A172 (cell line): ENCODE results near the gene TPM2. TPM values are rescaled to one million over a fixed set of nuclear protein-coding genes. Genes with fewer than 3 reads are reported as not detected.

Experiments used
- DNase-seq: peaks from one replicate; pipeline ENCODE4 v3.0.0-alpha.2; 2015; ENCODE audit warnings: low spot score
- total RNA-seq: library from RNA; depleted of rRNA; stranded (reverse); fragments of >200 nt; shearing (Covaris generic); gene quantifications from 2 replicates; pipeline ENCODE4 v1.2.3, GENCODE V29; 2014

TPM2 gene
- total RNA-seq, 1 experiment from 2014 or later = 447 TPM

DNA sequence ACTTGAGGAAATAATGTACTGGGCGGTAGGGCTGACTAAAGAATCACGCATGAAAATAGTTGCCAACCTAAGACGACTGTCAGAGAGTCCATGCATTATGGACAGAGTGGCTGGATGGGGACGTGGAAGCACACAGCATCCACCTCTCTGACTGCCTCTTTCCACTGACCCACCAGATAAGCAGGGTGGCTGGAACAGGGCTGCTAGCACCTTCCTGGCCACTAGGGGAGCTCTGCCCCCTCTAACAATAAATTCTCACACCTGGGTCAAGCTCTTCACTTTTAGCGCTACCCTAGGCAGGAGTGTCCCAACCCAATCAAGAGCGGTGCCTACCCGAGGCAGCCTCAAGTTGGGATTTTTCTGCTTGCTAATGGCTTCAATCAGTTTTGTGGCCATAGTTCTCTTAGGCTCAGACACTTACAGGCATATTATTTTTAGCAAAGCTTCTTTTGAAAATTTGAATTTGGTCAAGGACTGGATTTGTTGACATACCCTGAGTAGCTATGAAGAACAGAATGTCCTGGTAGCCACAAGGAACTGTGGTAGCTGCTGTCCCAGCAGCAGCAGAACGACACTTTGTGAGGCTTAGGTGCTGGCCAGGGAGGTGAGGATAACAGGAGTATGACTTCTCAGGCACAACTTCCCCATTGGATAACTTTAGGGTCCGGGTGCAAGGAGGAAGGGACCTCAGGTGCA lies 6.9 kb upstream of the TPM2 start:
- DNase-seq = peak; percentile 46

DNA sequence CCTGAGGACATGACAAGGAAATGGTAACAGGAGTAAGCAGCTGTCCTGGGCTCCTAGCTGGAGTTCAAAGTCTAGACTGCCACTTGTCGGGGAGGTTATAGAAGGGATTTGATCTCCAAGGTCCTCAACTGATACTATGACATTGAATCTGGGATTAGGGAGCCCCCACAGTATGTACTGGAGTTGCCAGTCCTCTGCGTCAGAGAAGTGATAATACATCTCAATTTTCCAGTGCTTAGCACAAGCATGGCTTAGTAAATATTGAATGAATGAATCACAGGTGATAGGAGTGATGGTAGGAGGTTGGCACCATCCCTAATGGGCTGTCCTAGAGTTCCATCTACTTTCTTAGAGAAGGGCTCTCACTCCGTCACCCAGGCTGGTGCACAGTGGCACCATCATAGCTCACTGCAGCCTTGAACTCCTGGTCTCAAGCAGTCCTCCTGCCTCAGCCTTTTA lies 6.2 kb upstream of the TPM2 start:
- no peak for DNase-seq

DNA sequence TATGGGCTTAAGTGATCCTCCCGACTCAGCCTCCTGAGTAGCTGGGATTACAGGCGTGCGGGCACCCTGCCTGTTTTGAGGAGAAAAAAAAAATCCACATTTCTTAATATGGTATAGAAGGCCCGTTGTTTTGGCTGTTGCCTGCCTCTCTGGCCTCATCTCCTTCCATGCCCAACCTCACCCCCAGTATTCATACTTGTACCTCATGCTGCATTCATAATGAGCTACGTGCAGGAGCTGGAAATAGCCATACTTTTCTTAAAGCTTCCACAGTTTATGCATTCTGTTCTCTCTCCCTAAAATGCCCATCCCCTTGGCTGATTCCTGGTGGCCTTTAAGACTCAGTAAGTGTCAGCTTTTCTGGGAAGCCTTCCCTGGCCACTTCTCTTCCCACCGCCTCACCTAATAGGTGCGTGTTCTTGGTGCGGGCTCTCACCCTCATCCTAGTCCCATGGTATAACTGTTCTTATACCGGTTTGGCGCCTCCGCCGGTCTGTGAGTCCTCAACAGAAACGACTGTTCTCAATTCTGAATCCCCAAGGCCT lies 2.1 kb upstream of the TPM2 start:
- no peak for DNase-seq

DNA sequence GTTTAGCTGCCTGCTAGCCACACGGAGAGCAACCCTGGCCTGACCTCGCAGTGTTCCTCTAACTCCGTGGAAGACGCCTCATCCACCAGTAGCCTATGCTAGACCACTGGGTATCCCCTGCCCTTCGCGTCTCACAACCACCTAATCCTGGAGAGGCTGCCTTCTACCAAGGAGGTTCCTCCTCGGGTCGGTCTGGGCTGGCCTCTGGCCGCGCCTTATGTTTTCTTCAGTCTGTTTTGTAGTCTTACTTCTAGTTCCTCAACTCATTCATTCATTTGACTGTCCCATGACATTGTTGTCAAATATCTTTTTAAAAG lies 1.6 kb upstream of the TPM2 start:
- DNase-seq = no peak

DNA sequence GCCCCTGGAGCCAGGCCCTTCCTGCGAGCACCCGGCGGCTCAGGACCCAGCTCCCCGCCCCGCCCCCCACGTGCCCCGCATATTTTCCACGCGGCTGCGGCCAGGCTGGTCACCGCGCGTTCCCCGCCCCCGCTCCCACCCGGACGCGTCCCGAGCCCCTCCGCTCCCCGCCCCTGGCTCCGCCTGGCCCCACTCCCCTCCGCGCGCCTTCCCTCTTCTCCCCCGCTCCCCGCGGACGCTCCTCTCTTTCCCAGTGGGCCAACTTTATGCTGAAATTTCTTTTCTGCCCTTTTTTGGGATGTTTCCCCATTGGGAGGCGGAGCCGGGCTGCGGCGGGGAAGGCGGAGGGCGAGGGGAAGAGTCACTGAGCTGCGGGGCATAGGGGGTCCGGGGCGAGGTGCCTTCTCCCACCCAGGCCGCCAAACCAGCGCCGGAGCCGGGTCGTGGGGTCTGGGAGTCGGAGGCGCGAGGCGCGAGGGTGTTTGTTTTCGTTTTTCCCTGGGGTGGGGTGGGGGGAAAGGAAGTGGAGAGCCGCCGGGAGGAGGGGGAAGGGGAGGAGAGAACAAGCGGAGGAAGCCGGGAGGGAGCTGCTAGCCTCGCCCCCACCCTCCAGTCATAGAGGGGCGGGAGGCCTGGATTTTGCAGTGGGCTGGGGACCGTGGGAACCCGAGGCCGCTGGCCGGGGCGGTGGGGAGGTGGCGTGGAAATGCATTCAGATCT lies 1.0 kb upstream of the TPM2 start:
- DNase-seq = peak; percentile 61

DNA sequence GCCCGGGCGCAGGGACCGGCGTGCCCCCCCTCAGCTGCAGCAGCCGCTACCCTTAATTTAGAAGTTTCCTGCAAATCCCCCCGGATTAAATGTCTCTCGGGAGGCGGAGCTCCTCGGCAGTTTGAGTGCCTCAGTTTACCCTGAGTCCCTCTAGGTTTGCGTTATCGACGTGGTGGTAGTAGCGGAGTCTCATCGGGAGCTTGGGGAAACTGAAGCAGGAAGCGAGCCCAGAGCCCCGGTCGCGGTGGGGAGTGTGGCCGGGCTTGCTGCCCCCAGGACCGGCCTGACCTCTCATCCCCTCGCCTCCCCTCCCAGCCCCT lies 529 bp upstream of the TPM2 start:
- DNase-seq = no peak

DNA sequence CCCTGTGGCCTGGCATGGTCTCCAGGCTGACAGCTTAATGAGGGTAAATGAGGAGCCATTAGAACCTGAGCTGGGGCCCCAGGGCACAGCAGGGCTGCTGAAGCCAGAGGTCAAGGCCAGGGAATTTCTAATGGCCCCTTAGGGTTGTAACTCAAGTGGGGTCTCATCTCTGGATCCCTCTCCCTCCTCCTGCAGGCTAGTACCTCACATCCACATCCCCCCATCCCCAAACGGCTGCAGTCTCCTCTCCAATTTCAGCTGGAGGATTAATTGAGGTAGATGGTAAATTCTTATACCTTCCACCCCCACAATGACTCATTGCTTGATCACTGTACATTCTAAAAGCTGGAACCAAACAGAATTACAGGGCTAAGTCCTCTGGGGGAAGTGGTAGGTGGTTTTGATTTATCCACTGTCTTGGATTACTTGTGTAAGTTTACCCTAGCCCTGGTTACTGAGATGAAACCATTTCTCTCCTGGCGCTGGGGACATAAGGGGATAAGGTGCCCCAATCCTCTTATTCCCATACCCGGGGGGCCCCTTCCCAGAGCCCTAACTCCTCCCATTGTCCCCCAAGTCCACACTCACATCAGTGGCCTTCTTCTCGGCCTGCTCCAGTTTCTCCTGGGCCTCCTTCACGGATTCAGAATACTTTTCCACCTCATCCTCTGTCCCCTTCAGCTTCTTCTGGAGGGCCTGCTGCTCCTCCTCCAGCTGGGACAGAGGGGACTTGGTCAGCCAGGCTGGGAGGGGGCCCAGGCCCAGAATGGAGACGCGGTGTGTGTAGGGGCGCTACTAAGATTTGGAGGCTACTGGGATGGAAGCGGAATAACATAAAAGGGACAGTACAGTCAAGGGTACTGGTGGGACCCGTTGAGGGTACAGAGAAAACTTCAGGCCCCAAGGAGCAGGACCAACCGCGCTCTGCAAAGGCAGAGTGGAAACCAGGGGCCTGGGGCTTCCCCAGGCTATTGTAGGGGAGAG lies 875 bp downstream of the TPM2 start:
- peak; percentile 85 for DNase-seq

DNA sequence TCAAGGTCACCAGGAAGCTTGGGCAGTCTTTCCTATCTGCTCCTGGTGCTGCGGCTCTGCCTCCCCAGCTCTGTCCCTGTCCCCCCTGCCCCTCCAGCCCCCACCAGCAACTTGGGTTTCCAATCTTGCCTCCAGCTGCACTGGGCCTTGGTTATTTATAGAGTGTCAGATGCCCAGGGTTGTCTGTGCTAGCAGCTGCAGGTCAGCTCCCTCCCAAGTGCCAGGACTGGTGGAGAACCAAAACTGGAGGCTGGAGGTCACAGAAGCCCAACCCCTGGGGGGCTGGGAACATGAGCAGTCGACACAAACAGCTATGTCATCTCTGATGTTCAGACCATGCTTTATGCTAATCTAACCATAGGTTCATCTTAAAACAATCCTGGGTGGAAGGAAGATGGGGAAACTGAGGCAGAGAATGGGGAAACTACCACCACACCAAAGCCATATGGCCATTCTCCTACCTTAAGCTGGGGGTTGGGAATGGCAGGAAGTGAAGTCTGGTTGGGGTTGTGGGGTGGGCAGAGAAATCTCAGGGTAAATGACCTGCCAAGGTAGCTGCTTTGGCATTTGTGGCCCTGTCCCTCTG lies 1.7 kb downstream of the TPM2 start:
- no peak for DNase-seq

DNA sequence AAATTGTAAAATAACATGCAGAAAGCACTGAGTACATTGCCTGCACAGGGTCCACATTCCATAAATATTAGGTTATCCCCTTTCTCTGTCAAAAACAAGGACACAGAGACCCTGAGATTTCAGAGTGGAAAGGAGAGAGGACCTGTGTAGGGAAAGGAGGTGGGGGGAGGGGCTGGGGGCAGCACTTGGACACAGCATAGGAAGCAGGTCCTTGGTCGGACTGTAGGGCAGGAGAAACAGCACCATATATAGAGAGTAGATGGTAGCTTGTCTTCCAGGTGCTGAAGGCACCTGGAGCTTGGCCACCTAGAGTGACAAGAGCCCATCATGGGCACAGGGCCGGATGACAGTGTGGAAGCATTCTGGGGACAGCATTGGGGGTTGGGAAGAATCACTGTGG lies 2.4 kb downstream of the TPM2 start:
- DNase-seq = no peak

DNA sequence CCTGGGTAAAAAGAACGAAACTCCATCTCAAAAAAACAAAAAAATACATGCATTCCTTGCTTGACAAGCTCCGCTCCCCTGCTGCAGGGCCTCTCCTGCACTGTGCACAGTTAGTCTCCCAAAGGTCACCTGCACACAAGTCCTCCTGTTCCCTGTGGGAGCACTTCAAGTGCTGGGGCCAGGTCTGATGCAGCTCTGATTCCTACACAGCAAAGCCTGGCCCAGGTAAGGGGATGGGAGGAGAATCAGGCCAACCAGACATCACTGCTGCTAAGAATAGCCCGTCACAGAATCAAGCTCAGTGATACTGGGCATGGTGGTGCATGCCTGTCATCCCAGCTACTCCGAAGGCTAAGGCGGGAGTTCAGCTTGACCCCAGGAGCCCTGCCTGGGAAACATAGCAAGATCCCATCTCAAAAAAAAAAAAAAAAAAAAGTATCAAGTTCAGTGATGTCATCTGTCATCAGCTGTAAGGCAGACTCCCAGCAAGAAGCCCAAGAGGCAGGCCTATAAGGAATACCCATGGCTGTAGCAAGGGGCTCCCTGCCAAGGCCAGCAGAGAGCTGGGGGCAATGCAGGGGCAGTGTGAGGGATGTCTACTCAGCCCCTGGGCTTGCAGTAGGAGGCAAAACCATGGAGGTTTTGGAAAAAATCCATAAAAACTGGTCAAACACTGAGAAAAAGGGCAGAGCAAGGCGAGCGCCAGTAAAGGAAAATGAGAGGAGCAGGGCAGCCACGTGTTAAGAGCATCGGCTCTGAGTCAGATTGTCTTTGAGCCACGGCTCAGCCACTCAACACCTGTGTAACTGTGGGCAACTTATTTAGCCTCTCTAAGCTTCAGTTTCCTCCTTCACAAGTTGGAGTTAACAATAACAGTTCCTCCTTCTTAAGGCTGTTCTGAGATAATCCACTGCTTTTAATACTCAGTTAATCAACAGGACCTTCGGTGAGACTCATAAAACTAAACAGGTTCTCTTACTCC lies 3.2 kb downstream of the TPM2 start:
- no peak for DNase-seq

DNA sequence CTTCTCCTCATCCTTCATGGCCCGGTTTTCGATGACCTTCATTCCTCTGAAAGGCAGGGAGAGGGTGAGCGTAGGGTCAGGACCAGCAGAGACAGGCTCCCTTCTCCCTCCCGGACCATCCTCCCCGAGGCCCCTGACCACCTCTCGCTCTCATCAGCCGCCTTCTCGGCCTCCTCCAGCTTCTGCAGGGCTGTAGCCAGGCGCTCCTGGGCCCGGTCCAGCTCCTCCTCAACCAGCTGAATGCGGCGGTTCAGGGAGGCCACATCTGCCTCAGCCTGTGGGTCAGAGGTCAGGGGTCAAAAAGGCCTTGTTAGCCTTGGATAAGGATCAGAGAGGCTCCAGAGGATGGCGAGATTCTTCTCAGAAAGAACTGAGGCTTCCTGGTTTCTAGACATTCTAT lies 4.2 kb downstream of the TPM2 start:
- no peak for DNase-seq

DNA sequence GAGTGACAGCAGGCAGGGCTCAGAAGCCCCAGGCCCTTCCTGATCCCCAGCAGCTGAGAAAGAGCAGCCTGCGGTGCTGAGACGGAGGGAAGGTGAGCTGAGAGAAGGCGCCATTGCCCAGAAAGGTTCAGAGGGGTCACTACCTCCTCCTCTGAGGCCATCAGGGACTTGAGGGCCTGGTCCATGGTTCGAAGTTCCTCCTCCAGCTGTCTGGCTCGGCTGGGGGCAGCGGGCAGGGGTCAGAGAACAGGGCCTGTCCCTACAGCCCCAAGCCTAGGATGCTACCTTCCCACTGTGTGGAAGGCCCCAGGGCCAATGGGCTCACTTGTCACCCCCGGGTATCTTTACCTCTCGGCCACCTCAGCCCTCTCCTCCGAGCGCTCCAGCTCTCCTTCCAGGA lies 4.8 kb downstream of the TPM2 start:
- no peak for DNase-seq

DNA sequence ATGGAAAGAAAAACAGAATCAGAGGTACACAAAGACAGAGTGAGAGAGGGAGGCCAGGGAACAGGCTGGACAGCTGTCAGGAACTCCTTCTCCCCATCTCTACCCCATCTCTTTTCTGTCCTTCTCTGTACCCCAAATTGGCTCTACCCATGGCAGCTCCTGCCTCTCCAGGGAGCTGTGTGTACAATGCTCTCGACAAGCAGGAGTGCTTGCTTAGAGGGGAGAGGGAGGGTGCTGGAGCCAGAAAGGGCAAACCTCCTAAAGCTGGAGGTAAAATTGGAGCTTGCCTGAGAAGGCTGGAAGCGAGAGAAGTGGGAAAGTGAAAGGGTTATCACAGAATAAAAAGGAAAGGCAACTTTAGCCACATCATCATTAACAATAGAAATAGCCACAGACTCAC lies 6.4 kb downstream of the TPM2 start:
- DNase-seq = no peak

DNA sequence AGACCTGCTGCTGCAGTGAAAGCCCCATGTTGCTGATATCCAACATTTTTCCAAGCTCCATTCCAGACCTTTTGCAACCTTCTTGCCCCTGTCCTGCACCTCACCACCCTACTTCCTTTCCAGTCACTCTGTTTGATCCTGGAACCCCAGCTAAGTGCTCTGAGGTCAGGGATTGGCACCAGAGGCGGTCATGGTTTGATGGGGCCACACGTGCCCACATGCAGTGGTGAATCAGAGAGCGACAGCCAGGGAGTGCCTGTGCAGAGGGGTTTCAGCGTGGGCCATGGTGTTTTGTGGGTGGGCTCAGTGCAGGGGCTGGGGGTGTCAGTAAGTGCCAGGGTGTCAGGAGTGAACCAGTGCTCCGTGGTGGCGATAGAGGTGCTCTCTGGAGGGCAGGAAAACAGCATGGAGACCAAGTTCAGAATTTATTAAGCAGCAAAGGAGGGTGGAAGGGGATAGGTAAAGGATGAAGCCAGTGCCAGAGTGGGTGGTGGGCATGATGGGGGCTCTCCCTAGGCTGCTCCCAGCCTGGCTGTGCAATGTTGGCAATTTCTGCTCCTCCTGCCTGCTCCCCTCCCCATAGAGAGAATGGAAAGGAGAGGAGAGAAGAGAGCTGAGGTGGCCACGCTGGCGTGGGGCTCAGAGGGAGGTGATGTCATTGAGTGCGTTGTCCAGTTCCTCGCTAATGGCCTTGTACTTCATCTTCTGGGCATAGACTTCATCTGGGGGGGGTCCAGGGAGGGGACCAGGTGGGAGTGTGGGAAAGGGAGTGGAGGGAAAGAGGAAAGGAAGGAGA lies 7.0 kb downstream of the TPM2 start:
- no peak for DNase-seq

DNA sequence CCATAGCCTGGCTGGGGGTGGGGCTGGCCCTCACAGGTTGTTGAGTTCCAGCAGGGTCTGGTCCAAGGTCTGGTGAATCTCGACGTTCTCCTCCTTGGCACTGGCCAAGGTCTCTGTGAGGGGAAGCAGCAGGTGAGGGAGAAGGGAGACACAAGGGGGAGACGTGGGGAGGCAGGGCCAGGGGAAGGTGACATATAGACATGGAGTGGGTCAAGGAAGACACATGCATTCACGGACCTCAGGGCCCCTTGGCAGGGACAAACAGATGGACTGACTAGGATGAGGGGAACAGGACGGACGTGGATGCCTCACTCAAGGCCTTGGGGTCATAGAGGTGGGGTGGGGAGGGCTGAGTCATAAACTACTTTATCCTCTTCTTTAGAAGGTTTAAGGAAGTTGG lies 7.7 kb downstream of the TPM2 start:
- no peak for DNase-seq

DNA sequence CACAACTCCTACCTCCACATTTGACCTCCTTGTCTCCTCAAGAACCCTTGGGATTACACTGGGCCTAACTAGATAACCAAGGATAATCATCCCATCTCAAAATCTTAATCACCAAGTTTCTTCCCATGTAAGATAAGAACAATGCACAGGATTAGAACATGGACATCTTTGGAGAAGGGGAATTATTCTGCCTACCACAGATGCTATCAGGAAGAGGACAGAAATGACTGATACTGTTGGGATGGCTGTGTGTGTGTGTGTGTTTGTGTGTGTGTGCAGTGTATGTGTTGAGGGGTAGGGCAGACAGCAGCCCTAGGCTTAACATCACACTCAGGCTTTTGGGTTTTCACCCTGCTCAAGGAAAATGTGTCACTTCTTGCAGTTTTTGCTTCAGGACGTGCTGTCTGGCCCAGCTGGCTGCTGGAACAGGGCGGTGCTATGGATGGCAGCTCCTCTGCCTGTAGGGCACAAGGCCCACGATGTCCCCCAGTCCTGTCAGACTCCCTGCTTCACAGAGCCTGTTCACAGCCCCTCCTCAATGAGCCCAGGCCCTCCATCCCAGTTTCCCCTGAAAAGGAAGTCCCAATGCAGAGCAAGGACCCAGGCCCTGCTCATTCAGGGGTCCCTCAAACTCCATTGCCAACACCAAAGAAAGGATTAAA lies 8.3 kb downstream of the TPM2 start:
- no peak for DNase-seq

DNA sequence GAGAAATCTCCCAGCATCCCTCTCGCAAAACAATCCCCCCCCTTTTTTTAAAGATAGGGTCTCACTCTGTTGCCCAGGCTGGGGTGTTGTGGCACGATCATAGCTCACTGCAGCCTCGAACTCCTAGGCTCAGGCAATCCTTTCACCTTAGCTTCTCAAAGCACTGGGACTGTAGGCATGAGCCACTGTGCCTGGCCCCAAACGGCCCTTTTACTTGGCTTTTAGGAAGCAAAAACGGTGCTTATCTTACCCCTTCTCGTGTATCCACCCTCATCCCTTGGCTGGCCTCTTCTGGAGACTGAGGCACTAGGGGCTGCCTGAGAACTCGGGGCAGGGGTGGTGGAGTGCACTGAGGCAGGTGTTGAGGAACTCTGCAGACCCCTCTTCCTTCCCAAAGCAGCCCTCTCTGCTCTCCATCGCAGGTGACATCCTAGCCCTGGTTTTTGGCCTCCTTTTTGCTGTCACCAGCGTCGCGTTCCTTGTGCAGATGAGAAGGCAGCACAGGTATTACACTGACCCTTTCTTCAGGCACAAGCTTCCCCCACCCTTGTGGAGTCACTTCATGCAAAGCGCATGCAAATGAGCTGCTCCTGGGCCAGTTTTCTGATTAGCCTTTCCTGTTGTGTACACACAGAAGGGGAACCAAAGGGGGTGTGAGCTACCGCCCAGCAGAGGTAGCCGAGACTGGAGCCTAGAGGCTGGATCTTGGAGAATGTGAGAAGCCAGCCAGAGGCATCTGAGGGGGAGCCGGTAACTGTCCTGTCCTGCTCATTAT lies 9.2 kb downstream of the TPM2 start:
- DNase-seq = no peak

DNA sequence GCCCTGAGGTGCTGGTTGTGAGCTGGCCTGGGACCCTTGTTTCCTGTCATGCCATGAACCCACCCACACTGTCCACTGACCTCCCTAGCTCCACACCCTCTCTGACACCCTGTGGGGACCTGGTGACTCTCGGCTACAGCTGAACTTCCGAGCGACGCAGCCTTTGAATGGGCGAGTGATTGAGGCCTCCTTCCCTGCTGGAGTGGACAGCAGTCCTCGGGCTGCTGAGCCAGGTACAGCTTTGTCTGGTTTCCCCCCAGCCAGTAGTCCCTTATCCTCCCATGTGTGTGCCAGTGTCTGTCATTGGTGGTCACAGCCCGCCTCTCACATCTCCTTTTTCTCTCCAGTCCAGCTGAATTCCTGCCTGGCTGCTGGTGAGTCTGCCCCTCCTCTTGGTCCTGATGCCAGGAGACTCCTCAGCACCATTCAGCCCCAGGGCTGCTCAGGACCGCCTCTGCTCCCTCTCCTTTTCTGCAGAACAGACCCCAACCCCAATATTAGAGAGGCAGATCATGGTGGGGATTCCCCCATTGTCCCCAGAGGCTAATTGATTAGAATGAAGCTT lies 9.9 kb downstream of the TPM2 start:
- no peak for DNase-seq
